H1 (cell line): ENCODE measurements around the gene OSBPL6. TPM values are rescaled to one million over a fixed set of nuclear protein-coding genes. Genes with fewer than 3 reads are reported as not detected.

Experiments
- CTCF ChIA-PET: fragments of 300-600 bp; sonication (Branson Sonifier 250); formaldehyde crosslinking; loops from one replicate; lab custom pipeline; 2021; ENCODE audit not compliant: partially characterized antibody; lab: Charles Lee
- POLR2A ChIA-PET: fragments of 300-600 bp; sonication (Branson Sonifier 250); formaldehyde crosslinking; loops from one replicate; lab custom pipeline; 2021; ENCODE audit warnings: inconsistent platforms; ENCODE audit not compliant: partially characterized antibody; lab: Charles Lee
- DNase-seq, 2 experiments: peaks; one replicate each; pipeline versions ENCODE4 v3.0.0 to v3.0.0-alpha.2; 2010 to 2022; ENCODE audit warnings: low spot score in 2 of 2, low read depth in 1 of 2, mixed read lengths in 1 of 2
- FAIRE-seq: peaks from 2 replicates; lab custom pipeline; 2011; peaks lifted over from hg19 to GRCh38; lab: Jason Lieb, UNC
- H2AFZ ChIP-seq: 2 replicates; pipeline ENCODE4 v1.8.1; 2012; ENCODE audit warnings: low read length, inconsistent platforms
- H2AK5ac ChIP-seq: 2 replicates; pipeline ENCODE4 v1.6.1; 2013; ENCODE audit warnings: low read depth, low read length
- H2BK120ac ChIP-seq: replicated peaks from 2 replicates; pipeline ENCODE3; 2013; ENCODE audit warnings: low read depth, low read length, inconsistent platforms
- H2BK12ac ChIP-seq: 2 replicates; pipeline ENCODE4 v1.6.1; 2013; ENCODE audit warnings: low read depth, low read length
- H2BK15ac ChIP-seq: 2 replicates; pipeline ENCODE4 v1.6.1; 2013; ENCODE audit warnings: low read length
- H2BK20ac ChIP-seq: 2 replicates; pipeline ENCODE4 v1.6.1; 2013; ENCODE audit warnings: low read length
- H2BK5ac ChIP-seq: 2 replicates; pipeline ENCODE4 v1.6.1; 2013; ENCODE audit warnings: low read depth, low read length
- H3K14ac ChIP-seq: 2 replicates; pipeline ENCODE4 v1.6.1; 2013; ENCODE audit warnings: inconsistent platforms; ENCODE audit not compliant: insufficient read length
- H3K18ac ChIP-seq: 2 replicates; pipeline ENCODE4 v1.6.1; 2013; ENCODE audit warnings: low read length; ENCODE audit errors: extremely low read depth
- H3K23ac ChIP-seq: 2 replicates; pipeline ENCODE4 v1.6.1; 2013; ENCODE audit warnings: inconsistent platforms; ENCODE audit not compliant: insufficient read length
- H3K23me2 ChIP-seq: 2 replicates; pipeline ENCODE4 v1.6.1; 2013; ENCODE audit warnings: low read depth, low read length
- H3K27ac ChIP-seq: 2 replicates; pipeline ENCODE4 v1.6.1; 2011; ENCODE audit warnings: low read depth, low read length, inconsistent platforms
- H3K27me3 ChIP-seq, 4 experiments: replicated peaks in 1 of 4; 1 replicate in 1 of 4; 2 replicates in 3 of 4; pipeline versions ENCODE4 v1.6.1 to v1.8.1; 2011 to 2013; ENCODE audit warnings: low read length in 3 of 4, mild to moderate bottlenecking in 3 of 4, inconsistent platforms in 2 of 4, mixed read lengths in 2 of 4, moderate library complexity in 1 of 4; ENCODE audit not compliant: control insufficient read depth in 3 of 4, insufficient read depth in 3 of 4; ENCODE audit errors: extremely low read depth in 1 of 4
- H3K36me3 ChIP-seq, 4 experiments: 2 replicates each; pipeline versions ENCODE4 v1.6.1 to v1.8.1; 2011 to 2013; ENCODE audit warnings: mild to moderate bottlenecking in 4 of 4, low read length in 3 of 4, moderate library complexity in 2 of 4, control low read depth in 1 of 4, inconsistent platforms in 1 of 4; ENCODE audit not compliant: insufficient read depth in 4 of 4, control insufficient read depth in 2 of 4
- H3K4ac ChIP-seq: replicated peaks from 2 replicates; pipeline ENCODE3; 2013; ENCODE audit warnings: low read length, low read depth, mixed read lengths, inconsistent platforms; ENCODE audit not compliant: insufficient read length
- H3K4me1 ChIP-seq, 4 experiments: replicated peaks in 1 of 4; 1 replicate in 1 of 4; 2 replicates in 3 of 4; pipeline versions ENCODE4 v1.6.1 to v1.8.1; 2011 to 2013; ENCODE audit warnings: low read length in 3 of 4, inconsistent platforms in 2 of 4, mixed read lengths in 1 of 4; ENCODE audit not compliant: insufficient read depth in 4 of 4, control insufficient read depth in 3 of 4
- H3K4me2 ChIP-seq, 2 experiments: 2 replicates each; pipeline versions ENCODE4 v1.6.1 to v1.8.1; 2011 to 2013; ENCODE audit warnings: low read depth in 2 of 2, low read length in 2 of 2, control low read depth in 1 of 2, inconsistent platforms in 1 of 2, mild to moderate bottlenecking in 1 of 2; ENCODE audit not compliant: insufficient read depth in 1 of 2
- H3K4me3 ChIP-seq, 4 experiments: fragments of 200-600, 300-600 bp in 1 of 4; sonication (generic), shearing (Covaris generic), sonication (Bioruptor Twin) in 1 of 4; 2 replicates each; pipeline versions ENCODE4 v1.5.1 to v1.8.1; 2011 to 2016; ENCODE audit warnings: low read length in 4 of 4, low read depth in 3 of 4, control low read depth in 2 of 4, inconsistent platforms in 2 of 4, mild to moderate bottlenecking in 2 of 4, mixed read lengths in 1 of 4, moderate library complexity in 1 of 4; ENCODE audit not compliant: insufficient read depth in 2 of 4; ENCODE audit errors: extremely low read depth in 1 of 4
- H3K56ac ChIP-seq: replicated peaks from 2 replicates; pipeline ENCODE3; 2013; ENCODE audit warnings: low read depth, mild to moderate bottlenecking, mixed read lengths, low read length, inconsistent platforms; ENCODE audit not compliant: insufficient read length
- H3K79me1 ChIP-seq: 2 replicates; pipeline ENCODE4 v1.6.1; 2013; ENCODE audit warnings: low read depth, low read length, control low read depth
- H3K79me2 ChIP-seq, 2 experiments: 2 replicates each; pipeline versions ENCODE4 v1.6.1 to v1.8.1; 2012 to 2013; ENCODE audit warnings: low read length in 2 of 2, mild to moderate bottlenecking in 2 of 2, inconsistent platforms in 1 of 2; ENCODE audit not compliant: insufficient read depth in 2 of 2, control insufficient read depth in 1 of 2
- H3K9ac ChIP-seq, 4 experiments: replicated peaks in 1 of 4; 1 replicate in 1 of 4; 2 replicates in 3 of 4; pipeline versions ENCODE4 v1.6.1 to v1.8.1; 2011 to 2013; ENCODE audit warnings: low read depth in 3 of 4, low read length in 3 of 4, control low read depth in 2 of 4, mild to moderate bottlenecking in 2 of 4, moderate library complexity in 2 of 4, inconsistent platforms in 1 of 4; ENCODE audit errors: extremely low read depth in 1 of 4
- H3K9me3 ChIP-seq, 2 experiments: 2 replicates each; pipeline versions ENCODE4 v1.6.1 to v1.8.1; 2012 to 2013; ENCODE audit warnings: mild to moderate bottlenecking in 2 of 2, moderate library complexity in 2 of 2, control low read depth in 1 of 2, inconsistent platforms in 1 of 2, low read depth in 1 of 2, low read length in 1 of 2, mixed read lengths in 1 of 2; ENCODE audit not compliant: insufficient read depth in 2 of 2
- H4K20me1 ChIP-seq, 2 experiments: replicated peaks in 1 of 2; 2 replicates each; pipeline versions ENCODE3 to v1.8.1; 2011 to 2013; ENCODE audit warnings: inconsistent platforms in 2 of 2, low read length in 2 of 2, mild to moderate bottlenecking in 1 of 2; ENCODE audit not compliant: insufficient read depth in 2 of 2, control insufficient read depth in 1 of 2
- H4K5ac ChIP-seq: 2 replicates; pipeline ENCODE4 v1.6.1; 2013; ENCODE audit warnings: low read length, low read depth, mixed read lengths, inconsistent platforms; ENCODE audit not compliant: insufficient read length
- H4K8ac ChIP-seq: 2 replicates; pipeline ENCODE4 v1.8.0; 2013; ENCODE audit warnings: mild to moderate bottlenecking, moderate library complexity, low read length, inconsistent platforms; ENCODE audit not compliant: insufficient read depth; ENCODE audit errors: extremely low read depth
- H4K91ac ChIP-seq: replicated peaks from 2 replicates; pipeline ENCODE3; 2013; ENCODE audit warnings: low read length, mixed read lengths, inconsistent platforms; ENCODE audit not compliant: insufficient read length
- ASH2L ChIP-seq: fragments of 200-600, 300-600 bp; sonication (generic); IDR thresholded peaks from one replicate; pipeline ENCODE4 v1.7.1; 2017; ENCODE audit warnings: low read length
- BRCA1 ChIP-seq: IDR thresholded peaks from 2 replicates; pipeline ENCODE4 v1.6.1; 2012; ENCODE audit warnings: low read depth, low read length, improper control_type of control experiment
- CBX8 ChIP-seq: fragments of 300-800, 300-1000 bp; sonication (generic); IDR thresholded peaks from 2 replicates; pipeline ENCODE4 v1.7.1; 2016; ENCODE audit warnings: low read depth, low read length, borderline replicate concordance
- CEBPB ChIP-seq: IDR thresholded peaks from 2 replicates; pipeline ENCODE4 v1.6.1; 2012; ENCODE audit warnings: low read depth, low read length
- CHD1 ChIP-seq: IDR thresholded peaks from 2 replicates; pipeline ENCODE4 v1.6.1; 2012; ENCODE audit warnings: low read depth, low read length, improper control_type of control experiment
- EZH2 ChIP-seq: fragments of 200-600 bp; sonication (generic); IDR thresholded peaks from 2 replicates; pipeline ENCODE4 v1.7.1; 2012; ENCODE audit warnings: low read depth, mild to moderate bottlenecking, moderate library complexity, low read length, inconsistent platforms; ENCODE audit not compliant: severe bottlenecking
- JUN ChIP-seq: IDR thresholded peaks from 2 replicates; pipeline ENCODE4 v1.6.1; 2011; ENCODE audit warnings: low read depth, mild to moderate bottlenecking, improper control_type of control experiment, low read length
- KDM4A ChIP-seq: IDR thresholded peaks from one replicate; pipeline ENCODE4 v1.7.1; 2012; ENCODE audit warnings: low read depth, mild to moderate bottlenecking, moderate library complexity, low read length, inconsistent platforms; ENCODE audit not compliant: severe bottlenecking
- SUZ12 ChIP-seq: fragments of 200-600 bp; sonication (generic); IDR thresholded peaks from 2 replicates; pipeline ENCODE4 v1.6.1; 2012; ENCODE audit warnings: mild to moderate bottlenecking, inconsistent platforms, low read length, moderate library complexity, mixed read lengths
- TCF12 ChIP-seq: IDR thresholded peaks from 2 replicates; pipeline ENCODE4 v1.6.1; 2011; ENCODE audit warnings: low read depth, mild to moderate bottlenecking, low read length
- WGBS, 2 experiments: shearing (Covaris generic) in 1 of 2; methylation state at CpG; one replicate each; pipeline versions ENCODE4 v1.1.6 to v1.1.7; 2013 to 2015; ENCODE audit warnings: low lambda C conversion rate in 2 of 2, mixed read lengths in 2 of 2, inconsistent platforms in 1 of 2, low coverage in 1 of 2, missing lambda C conversion rate in 1 of 2; ENCODE audit not compliant: insufficient replicate concordance in 2 of 2, insufficient coverage in 1 of 2, insufficient read length in 1 of 2; ENCODE audit errors: extremely low coverage in 1 of 2, missing lambda C conversion rate in 1 of 2; 5-methylcytosine and 5-hydroxymethylcytosine counted together
- polyA plus RNA-seq, 7 experiments: library from polyadenylated mRNA; depleted of rRNA in 3 of 7; stranded (reverse) in 5 of 7; unstranded in 2 of 7; fragments of >200 nt in 5 of 7; fragments of 200-250 nt in 2 of 7; gene quantifications; 1 replicate in 5 of 7; 2 replicates in 1 of 7; 4 replicates in 1 of 7; pipeline versions ENCODE4 v1.2.1 to v1.2.3, GENCODE V29; 2011 to 2013; ENCODE audit warnings: missing spikeins in 2 of 7, mixed read lengths in 2 of 7
- total RNA-seq: library from RNA; stranded (reverse); fragmentation: NEBNext Ultra II Directional; extraction: Animal tissue kit (Norgen Biotek cat#: 25700); gene quantifications from 2 replicates; pipeline ENCODE4 v1.2.1, GENCODE V29; 2021
- TF ChIP-seq, protein P1 (sequence below): IDR thresholded peaks from 2 replicates; pipeline ENCODE4 v1.6.1; 2012; ENCODE audit warnings: inconsistent platforms

Gene OSBPL6
- total and polyA plus RNA-seq, 2 of the 8 experiments (the other 6 are each of a cell fraction or from before 2014, with no cell fraction given), result 1.7 to 5.6 TPM

DNA sequence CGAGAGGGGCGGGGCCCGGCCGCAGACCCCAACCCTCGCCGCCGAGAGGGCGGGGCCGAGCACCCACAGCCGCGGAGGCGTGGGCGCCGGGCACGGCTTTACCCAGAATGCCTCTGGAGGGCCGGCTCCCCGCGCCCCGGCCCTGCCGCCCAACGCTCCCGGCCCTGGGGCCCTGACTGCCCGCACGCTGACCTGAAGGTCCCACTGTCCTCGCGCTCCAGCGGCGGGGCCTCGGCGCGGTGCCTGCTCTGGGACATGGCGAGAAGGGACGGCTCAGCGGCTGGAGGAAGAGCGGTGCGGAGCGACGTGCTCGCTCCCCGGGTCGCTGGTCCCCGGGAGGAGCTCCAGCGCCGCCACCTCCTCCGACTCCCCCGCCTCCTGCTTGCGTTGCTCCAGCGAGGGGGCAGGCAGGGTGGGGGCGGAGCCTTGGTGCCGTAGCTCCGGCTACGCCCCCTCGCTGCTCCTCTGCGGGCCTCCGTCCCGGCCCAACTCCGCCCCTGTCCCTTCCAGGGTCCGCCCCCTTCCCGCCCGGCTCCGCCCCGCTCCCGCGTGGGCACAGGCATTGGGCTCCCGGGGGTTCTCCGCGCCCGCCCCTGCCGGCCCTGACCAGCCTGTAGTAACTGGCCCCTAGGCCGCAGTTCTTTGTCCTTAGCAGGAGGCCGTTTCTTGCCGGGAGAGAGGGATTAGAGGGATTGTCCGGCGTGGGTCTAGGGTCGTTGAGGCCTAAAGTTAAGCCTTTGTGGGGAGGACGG is 256.6 kb downstream of the OSBPL6 start, which contains the start of the genes PJVK and PRKRA:
PJVK (plus strand) TSS at position 605 of the 752 bp plus-strand sequence. CDS start 2,032 bp downstream, outside the sequence.
PRKRA (minus strand) TSS at position 402 of the 752 bp plus-strand sequence; CDS start at position 257, 145 bp downstream.
- Histone ChIP-seq H3K56ac (peak within 1 kb of the TSS; percentile 99), H2BK120ac (no peak within 1 kb of the TSS), H3K4me1 (peaks cover 0 to 2% (median 0%) of the 10 kb centered on the region in 4 experiments; a peak in 2 of 7 replicates), H3K27me3 (no peaks in the 10 kb centered on the region), H3K4me3 (peak within 1 kb of the TSS; percentile 67 to 96 (median 92)), H4K5ac (peak within 1 kb of the TSS; percentile 99), H3K36me3 (peaks cover 2 to 28% (median 16%) of the 10 kb centered on the region in 4 experiments), H3K14ac (no peak within 1 kb of the TSS), H3K79me2 (peaks cover 8 to 26% of the 10 kb centered on the region in 2 experiments), H3K4ac (peak within 1 kb of the TSS; percentile 93), H3K4me2 (peak within 1 kb of the TSS; percentile 79 to 92), H4K20me1 (peaks cover 4% of the 10 kb centered on the region in 2 experiments), H3K27ac (peak within 1 kb of the TSS; percentile 99), H4K8ac (peak within 1 kb of the TSS; percentile 99), H3K9ac (peak within 1 kb of the TSS; percentile 90 to 99 (median 98)), H2AK5ac (no peak within 1 kb of the TSS; the same call in 1 of the 2 replicates), H2AFZ (peak within 1 kb of the TSS; percentile 89), H3K79me1 (peaks cover 6% of the 10 kb centered on the region; the same call in 1 of the 2 replicates), H3K18ac (peak within 1 kb of the TSS; percentile 100), H3K23ac (no peak within 1 kb of the TSS), H2BK5ac (peak within 1 kb of the TSS; percentile 98), H4K91ac (peak within 1 kb of the TSS; percentile 100), H2BK15ac (peak within 1 kb of the TSS; percentile 89; the same call in 1 of the 2 replicates), H2BK12ac (peak within 1 kb of the TSS; percentile 81; the same call in 1 of the 2 replicates), H3K23me2 (peaks cover 5% of the 10 kb centered on the region), H3K9me3 (no peaks in the 10 kb centered on the region), H2BK20ac (0 out of 2 replicates have a peak within 1 kb of the TSS, but pooled peaks have one; percentile 49)
- ChIA-PET POLR2A (interaction anchor here (0.6 to 3.1 kb wide), 40 partner anchors 8 to 342 kb away, joined by 3 to 30 read pairs (median 4); partner anchors contain the start of genes FKBP7, OSBPL6, PLEKHA3 and RBM45), CTCF (interaction anchor here (0.5 to 1.0 kb wide), 6 partner anchors 10 to 145 kb away, joined by 3 to 4 read pairs (median 3); partner anchors contain the start of gene PLEKHA3)
- FAIRE-seq, result no peak
- peak; percentile 93 to 98 for DNase-seq
- 3% methylated on average over 30 of the region's 76 CpGs; no CpG with 5 or more reads in 1 of the 2 experiments for WGBS, 2 experiments
- TF ChIP-seq, protein P1, sequence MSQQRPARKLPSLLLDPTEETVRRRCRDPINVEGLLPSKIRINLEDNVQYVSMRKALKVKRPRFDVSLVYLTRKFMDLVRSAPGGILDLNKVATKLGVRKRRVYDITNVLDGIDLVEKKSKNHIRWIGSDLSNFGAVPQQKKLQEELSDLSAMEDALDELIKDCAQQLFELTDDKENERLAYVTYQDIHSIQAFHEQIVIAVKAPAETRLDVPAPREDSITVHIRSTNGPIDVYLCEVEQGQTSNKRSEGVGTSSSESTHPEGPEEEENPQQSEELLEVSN, result no peak
- TF ChIP-seq ASH2L (peak; percentile 74), JUN (no peak), SUZ12 (no peak), BRCA1 (no peak), KDM4A (peak; percentile 10), TCF12 (no peak), CBX8 (no peak), CEBPB (no peak), EZH2 (no peak), CHD1 (no peak)
